Measurements from ENCODE around the gene WDR20.

The WDR20 gene

GRCh38 chr14:102246071-102246470, 106.4 kb downstream of the WDR20 start:
- no peak for DNase-seq

DNA sequence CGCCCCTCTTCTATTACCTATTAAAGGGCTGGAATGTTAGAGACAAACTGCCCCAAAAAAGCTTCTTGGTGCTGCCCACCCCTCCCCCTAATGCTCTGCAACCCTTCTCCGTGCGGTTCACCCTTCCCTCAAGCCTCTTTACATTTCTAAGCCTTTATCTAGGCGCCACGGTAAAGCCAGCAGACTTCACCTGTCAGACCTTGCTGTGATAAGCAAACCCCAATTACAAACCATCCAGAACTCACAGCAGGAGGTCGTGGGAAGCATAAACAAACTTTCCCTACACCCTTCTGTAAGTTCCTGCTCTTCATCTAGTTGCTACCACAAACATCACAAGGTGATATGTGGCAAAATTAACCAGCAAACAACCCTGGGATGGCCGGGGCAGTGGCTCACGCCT, 108.4 kb downstream of the WDR20 start:
- no peak for DNase-seq

GRCh38 chr14:102249041-102249440, 109.3 kb downstream of the WDR20 start:
- DNase-seq, result no peak

- no peak for DNase-seq
These were observed 110.3 kb downstream of the WDR20 start for GRCh38 chr14:102249981-102250380.

GRCh38 chr14:102250636-102251035, 110.9 kb downstream of the WDR20 start:
- DNase-seq, result no peak

GRCh38 chr14:102251161-102251560, 111.5 kb downstream of the WDR20 start:
- no peak for DNase-seq

DNA sequence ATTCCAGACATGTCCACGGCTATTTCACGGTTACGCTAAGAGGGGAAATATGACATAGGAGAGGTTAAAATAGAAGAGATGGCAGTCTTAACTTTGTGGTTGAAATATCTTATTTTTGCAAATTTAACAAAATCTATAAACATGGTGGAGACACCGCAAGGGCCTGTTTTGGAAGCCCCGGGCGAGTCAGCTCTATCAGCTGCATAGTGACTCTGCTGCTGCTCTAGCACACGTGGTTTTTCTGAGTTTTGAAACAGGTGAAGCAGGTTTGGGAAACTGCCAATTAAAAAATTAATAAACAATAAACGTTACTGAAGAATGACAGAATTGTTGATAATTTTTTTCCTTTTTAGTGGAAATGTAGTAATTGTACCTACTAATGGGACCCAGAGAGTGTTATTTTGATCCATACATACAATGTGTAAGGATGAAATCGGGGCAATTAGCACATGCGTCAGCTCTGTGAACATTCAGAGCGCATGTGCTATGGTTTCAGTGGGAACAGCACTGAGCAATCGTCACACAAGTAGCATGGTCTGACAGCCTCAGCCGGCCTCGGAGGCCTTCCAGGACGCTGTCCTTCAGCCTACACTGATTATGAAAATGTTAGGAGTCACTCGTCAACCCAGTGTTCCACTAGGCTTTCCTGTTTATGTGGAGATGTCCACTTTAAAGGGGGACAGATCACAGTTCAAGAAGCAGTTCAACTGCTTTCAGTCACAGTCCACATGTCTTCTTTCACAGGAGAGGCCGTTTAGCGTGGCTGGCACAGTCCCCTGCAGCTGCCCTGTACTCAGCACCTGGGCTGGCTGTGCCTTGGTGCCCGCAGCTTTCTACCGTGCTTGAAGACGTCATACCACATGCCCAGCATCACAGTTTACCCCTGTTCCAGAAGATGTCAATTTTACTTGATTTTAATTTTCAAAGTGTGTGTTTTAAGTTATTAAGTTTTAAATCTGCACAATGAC, 113.4 kb downstream of the WDR20 start:
- DNase-seq, result no peak

DNA sequence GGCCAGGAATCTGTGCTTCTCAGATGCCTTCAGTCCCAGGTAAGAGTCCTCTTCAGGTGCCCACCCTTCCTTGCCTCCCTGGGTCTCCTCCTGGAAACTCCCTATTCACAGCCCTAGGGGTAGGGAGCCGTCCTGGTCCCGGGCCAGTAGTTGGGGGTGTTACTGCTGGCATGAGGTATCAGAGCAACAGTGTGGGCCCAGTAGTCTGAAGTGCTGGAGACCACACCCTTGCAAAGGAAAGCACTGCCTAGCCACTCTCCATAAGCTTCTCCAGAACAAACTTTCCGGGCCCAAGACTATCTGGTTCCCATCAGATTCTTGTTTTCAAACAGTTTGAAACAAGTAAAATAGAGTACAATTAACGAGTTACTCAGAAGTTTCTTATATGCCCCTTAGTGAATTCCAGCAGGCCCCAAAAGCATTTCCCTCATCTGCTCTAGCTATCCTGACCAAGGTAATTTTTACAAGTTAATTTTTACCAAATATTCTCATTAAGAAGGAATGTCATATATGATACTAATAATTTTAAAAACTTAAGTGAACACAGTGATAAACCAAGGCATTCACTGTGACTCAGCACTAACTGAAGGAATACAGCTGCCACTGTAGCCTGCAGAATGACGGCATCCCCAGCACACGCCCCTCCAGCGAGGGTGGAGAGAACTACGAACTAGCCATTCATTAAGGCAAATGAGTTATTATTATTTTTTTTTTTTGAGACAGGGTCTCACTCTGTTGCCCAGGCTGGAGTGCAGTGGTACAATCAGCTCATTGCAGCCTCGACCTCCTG, 115.9 kb downstream of the WDR20 start:
- no peak for DNase-seq

- no peak for DNase-seq
These were observed 117.0 kb downstream of the WDR20 start for GRCh38 chr14:102256716-102257115.

- no peak for DNase-seq
These were observed 118.4 kb downstream of the WDR20 start for GRCh38 chr14:102258136-102258535.

Measured in NCI-H774 (cell line).